ENCODE data around the gene ACOT13.
"Not testable (repeated sequence)": the region's sequence is repeated elsewhere in the genome, so short reads cannot be mapped to it uniquely, and the experiment has no call there.

The ACOT13 gene

DNA sequence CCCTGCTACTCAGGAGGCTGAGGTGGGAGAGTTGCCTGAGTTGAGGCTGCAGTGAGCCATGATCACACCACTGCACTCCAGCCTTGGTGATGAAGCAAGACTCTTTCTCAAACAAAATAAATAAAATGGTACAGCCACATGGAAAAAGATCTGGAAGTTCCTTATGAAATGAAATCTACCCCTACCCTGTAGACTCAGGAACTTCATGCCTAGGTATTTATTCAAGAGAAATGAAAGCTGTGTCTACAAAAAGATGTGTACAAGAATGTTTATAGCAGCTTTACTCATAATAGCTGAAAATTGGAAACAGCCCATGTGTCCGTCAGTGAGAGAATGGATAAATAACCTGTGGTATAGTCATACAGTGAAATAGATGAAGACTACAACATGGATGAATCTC lies 67.3 kb downstream of the ACOT13 start:
- DNase-seq: no peak

- not testable (repeated sequence) for DNase-seq
Measured at GRCh38 chr6:24734710-24735109, 67.8 kb downstream of the ACOT13 start.

GRCh38 chr6:24738741-24739140 lies 71.9 kb downstream of the ACOT13 start:
- DNase-seq: no peak

DNA sequence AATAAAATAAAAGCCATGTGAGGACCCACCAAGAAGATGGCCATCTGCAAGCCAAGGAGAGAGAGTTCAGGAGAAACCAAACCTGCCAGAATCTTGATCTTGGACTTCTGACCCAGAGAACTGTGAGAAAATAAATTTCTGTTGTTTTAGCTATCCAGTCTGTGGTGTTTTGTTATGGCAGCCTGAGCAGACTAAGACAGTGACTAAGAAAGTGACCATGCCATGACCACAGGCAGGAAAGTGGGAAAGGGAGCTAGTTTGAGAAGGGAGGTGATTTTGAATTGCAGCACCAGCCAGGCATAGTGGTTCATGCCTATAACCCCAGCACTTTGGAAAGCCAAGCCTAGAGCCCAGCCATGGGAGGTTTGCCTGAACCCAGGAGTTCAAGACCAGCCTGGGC lies 74.0 kb downstream of the ACOT13 start:
- DNase-seq: no peak

DNA sequence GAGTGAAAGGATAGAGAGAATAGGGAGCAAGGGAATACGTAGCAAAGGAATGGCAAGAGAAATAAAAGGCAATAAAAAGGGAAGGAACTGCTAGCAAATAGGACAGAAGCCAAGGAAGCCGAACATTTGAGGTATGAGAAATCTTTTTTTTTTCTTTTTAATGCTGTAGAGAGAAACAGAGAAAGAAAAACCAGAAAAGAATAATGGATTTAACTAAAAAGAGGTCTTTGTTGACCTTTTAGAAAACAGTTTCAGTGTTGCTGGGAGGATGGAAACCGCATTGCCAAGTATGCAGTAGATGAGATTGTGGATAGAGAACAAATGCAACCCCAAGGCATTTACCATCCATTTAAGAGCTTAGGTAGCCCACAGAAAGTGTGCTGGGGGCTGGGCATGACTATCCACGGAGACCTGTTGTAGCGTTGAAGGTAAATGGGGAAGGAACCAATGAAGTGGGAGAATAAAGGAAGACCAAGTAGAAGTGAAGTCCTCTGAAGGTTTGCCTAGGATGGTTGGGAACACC lies 75.4 kb downstream of the ACOT13 start:
- no peak for DNase-seq

DNA sequence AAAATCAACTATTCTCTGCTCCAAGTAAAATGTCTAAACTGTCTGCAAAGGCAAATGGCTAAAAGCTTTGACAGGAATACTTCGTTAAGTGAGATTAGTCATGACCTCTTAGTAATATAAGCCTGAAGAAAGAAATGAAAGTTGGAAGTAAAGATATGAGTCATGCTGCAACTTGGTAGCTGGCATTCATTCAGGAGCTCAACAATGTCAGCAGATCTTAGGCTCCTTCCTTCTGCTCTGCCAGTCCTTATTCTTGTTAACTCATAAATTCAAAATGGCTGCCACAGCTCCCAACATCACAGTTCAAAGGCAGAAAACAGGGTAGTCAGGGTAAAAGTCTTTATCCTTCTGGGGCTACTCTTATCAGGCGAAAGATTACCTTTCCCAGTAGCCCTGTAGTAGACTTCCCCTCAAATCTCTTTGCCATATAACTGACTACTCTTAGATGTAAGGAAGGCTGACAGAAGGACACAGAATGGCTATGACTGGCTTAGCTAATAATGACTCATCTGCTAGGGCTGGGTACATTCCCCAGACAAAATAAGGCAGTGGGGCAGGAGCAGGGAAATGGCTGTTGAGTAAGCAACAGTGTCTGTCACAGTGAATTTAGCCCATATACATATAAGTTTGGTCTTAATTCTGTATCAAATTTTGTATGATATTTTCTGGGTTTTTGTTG lies 76.5 kb downstream of the ACOT13 start:
- no peak for DNase-seq

DNA sequence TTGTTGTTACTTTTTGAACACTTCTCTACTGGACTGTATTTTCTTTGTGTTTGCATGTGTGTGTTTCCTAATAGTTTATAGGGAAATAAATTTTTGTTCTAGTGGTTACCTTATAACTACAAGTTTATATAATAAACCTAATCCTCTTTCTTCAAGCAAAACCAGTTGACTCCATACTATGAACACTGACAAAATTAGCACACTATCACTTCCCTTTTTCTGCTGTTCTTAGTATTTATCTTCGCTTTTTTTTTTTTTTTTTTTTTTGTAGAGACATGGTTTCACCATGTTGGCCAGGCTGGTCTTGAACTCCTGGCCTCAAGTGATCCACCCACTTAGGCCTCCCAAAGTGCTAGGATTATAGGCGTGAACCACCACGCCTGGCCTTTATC lies 77.1 kb downstream of the ACOT13 start:
- DNase-seq: no peak

DNA sequence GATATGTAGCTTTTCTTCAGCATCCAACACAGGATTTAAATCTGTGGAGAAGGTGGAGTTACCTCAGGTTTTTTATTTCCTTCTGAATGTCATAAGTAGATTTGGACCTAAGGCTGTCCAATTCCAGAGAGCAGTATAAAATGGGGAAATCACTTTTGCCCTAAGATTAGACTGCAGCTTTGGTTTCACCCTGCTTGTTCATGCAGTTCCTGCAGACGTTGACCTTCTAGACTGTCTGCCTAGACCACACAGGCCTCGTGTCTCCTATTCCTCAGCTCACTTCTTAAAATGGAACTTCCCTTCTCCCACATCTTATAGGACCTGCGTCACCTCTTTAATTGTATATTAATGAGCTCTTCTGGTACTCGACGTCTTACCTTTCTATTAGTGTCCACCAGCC lies 78.0 kb downstream of the ACOT13 start:
- no peak for DNase-seq

GRCh38 chr6:24749297-24749696 lies 82.4 kb downstream of the ACOT13 start:
- DNase-seq: no peak

- DNase-seq: not testable (repeated sequence)
Measured at GRCh38 chr6:24750878-24751277, 84.0 kb downstream of the ACOT13 start.

- no peak for DNase-seq
Measured at GRCh38 chr6:24752503-24752902, 85.6 kb downstream of the ACOT13 start.

DNA sequence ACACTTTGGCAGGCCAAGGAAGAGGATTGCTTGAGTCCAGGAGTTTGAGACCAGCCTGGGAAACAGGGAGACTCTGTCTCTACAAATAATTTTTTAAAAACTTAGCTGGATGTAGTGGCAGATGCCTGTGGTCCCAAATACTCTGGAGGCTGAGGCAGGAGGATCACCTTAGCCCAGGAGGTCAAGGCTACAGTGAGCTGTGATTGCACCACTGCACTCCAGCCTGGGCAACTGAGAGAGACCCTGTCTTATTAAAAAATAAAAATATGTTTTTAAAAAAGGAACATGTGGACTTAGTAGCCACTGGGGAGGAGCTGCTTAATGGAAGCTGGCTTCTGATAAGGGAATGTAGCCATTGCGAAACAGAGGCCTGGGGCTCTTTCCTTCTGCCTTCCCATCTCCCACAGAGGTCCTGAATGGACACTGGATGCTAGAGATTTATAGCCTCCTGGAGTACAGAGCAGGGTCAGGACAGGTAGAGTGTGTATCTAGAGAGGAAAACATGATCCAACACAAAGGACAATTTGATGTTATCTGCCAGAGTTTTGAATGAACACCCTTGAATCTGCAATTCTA lies 86.1 kb downstream of the ACOT13 start:
- DNase-seq: no peak

DNA sequence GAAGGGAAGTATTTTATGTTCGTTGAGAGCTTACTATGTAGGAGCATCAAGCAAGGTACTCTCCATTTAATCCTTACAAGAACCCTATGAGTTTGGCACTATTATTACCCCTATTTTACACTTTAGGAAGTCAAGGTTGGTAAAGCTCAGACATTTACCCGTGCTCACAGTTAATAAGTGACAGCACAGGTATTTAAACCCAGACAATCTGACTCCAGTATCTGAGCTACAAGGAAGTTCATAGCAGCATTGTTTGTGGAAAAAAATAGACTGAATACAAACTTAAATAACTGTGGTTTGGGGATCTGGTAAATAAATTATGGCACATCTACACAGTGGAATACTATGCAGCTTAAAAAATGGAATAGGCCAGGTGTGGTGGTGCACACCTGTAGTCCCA lies 86.7 kb downstream of the ACOT13 start:
- DNase-seq: no peak

DNA sequence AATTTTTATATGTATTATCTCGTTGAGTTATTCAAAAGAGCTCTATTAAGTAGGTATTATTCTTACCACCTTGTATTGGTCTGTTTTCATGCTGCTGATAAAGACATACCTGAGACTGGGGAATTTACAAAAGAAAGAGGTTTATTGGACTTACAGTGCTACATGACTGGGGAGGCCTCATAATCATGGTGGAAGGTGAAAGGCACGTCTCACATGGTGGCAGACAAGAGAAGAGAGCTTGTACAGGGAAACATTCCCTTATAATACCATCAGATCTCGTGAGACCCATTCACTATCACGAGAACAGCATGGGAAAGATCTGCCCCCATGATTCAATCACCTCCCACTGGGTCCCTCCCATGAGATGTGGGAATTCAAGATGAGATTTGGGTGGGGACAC lies 87.5 kb downstream of the ACOT13 start:
- DNase-seq: not testable (repeated sequence)
